ENCODE data around the gene TLK1.

DNA sequence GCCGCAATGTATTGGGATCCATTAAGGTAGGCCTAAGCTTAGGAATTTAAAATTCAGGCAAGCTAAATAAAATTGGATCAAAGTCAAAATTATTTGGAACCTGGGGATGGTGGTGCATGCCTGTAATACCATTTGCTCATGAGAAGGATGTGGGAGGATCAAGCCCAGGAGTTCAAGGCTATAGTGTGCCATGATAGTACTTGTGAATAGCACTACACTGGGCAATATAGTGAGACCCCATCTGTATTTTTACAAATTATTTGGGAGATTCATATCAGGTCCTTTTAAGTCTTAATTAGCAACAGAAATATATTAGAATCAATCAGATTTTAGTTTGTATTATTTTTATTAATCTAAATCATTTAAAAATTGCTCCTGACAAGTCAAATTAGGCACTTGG, 39.8 kb upstream of the TLK1 start:
- TF ChIP-seq, protein P1, sequence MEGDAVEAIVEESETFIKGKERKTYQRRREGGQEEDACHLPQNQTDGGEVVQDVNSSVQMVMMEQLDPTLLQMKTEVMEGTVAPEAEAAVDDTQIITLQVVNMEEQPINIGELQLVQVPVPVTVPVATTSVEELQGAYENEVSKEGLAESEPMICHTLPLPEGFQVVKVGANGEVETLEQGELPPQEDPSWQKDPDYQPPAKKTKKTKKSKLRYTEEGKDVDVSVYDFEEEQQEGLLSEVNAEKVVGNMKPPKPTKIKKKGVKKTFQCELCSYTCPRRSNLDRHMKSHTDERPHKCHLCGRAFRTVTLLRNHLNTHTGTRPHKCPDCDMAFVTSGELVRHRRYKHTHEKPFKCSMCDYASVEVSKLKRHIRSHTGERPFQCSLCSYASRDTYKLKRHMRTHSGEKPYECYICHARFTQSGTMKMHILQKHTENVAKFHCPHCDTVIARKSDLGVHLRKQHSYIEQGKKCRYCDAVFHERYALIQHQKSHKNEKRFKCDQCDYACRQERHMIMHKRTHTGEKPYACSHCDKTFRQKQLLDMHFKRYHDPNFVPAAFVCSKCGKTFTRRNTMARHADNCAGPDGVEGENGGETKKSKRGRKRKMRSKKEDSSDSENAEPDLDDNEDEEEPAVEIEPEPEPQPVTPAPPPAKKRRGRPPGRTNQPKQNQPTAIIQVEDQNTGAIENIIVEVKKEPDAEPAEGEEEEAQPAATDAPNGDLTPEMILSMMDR (conservative IDR thresholded peaks at IDR 0.05; ENCODE audit: low read length) = no peak
- no peak for TF ChIP-seq EZH2phosphoT487 (IDR thresholded peaks at IDR 0.05; ENCODE audit: borderline replicate concordance, low read depth, low read length)
